H1 (cell line): ENCODE data around the gene COBLL1. TPM values are rescaled to one million over a fixed set of nuclear protein-coding genes. Genes with fewer than 3 reads are reported as not detected.

Experiments
- CTCF ChIA-PET: fragments of 300-600 bp; sonication (Branson Sonifier 250); formaldehyde crosslinking; loops from one replicate; lab custom pipeline; 2021; ENCODE audit not compliant: partially characterized antibody; lab: Charles Lee
- POLR2A ChIA-PET: fragments of 300-600 bp; sonication (Branson Sonifier 250); formaldehyde crosslinking; loops from one replicate; lab custom pipeline; 2021; ENCODE audit warnings: inconsistent platforms; ENCODE audit not compliant: partially characterized antibody; lab: Charles Lee
- DNase-seq, 2 experiments: peaks; one replicate each; pipeline versions ENCODE4 v3.0.0 to v3.0.0-alpha.2; 2010 to 2022; ENCODE audit warnings: low spot score in 2 of 2, low read depth in 1 of 2, mixed read lengths in 1 of 2
- FAIRE-seq: peaks from 2 replicates; lab custom pipeline; 2011; peaks lifted over from hg19 to GRCh38; lab: Jason Lieb, UNC
- H2AFZ ChIP-seq: 2 replicates; pipeline ENCODE4 v1.8.1; 2012; ENCODE audit warnings: low read length, inconsistent platforms
- H2AK5ac ChIP-seq: 2 replicates; pipeline ENCODE4 v1.6.1; 2013; ENCODE audit warnings: low read depth, low read length
- H2BK120ac ChIP-seq: replicated peaks from 2 replicates; pipeline ENCODE3; 2013; ENCODE audit warnings: low read depth, low read length, inconsistent platforms
- H2BK12ac ChIP-seq: 2 replicates; pipeline ENCODE4 v1.6.1; 2013; ENCODE audit warnings: low read depth, low read length
- H2BK15ac ChIP-seq: 2 replicates; pipeline ENCODE4 v1.6.1; 2013; ENCODE audit warnings: low read length
- H2BK20ac ChIP-seq: 2 replicates; pipeline ENCODE4 v1.6.1; 2013; ENCODE audit warnings: low read length
- H2BK5ac ChIP-seq: 2 replicates; pipeline ENCODE4 v1.6.1; 2013; ENCODE audit warnings: low read depth, low read length
- H3K14ac ChIP-seq: 2 replicates; pipeline ENCODE4 v1.6.1; 2013; ENCODE audit warnings: inconsistent platforms; ENCODE audit not compliant: insufficient read length
- H3K18ac ChIP-seq: 2 replicates; pipeline ENCODE4 v1.6.1; 2013; ENCODE audit warnings: low read length; ENCODE audit errors: extremely low read depth
- H3K23ac ChIP-seq: 2 replicates; pipeline ENCODE4 v1.6.1; 2013; ENCODE audit warnings: inconsistent platforms; ENCODE audit not compliant: insufficient read length
- H3K23me2 ChIP-seq: 2 replicates; pipeline ENCODE4 v1.6.1; 2013; ENCODE audit warnings: low read depth, low read length
- H3K27ac ChIP-seq: 2 replicates; pipeline ENCODE4 v1.6.1; 2011; ENCODE audit warnings: low read depth, low read length, inconsistent platforms
- H3K27me3 ChIP-seq, 4 experiments: replicated peaks in 1 of 4; 1 replicate in 1 of 4; 2 replicates in 3 of 4; pipeline versions ENCODE4 v1.6.1 to v1.8.1; 2011 to 2013; ENCODE audit warnings: low read length in 3 of 4, mild to moderate bottlenecking in 3 of 4, inconsistent platforms in 2 of 4, mixed read lengths in 2 of 4, moderate library complexity in 1 of 4; ENCODE audit not compliant: control insufficient read depth in 3 of 4, insufficient read depth in 3 of 4; ENCODE audit errors: extremely low read depth in 1 of 4
- H3K36me3 ChIP-seq, 4 experiments: 2 replicates each; pipeline versions ENCODE4 v1.6.1 to v1.8.1; 2011 to 2013; ENCODE audit warnings: mild to moderate bottlenecking in 4 of 4, low read length in 3 of 4, moderate library complexity in 2 of 4, control low read depth in 1 of 4, inconsistent platforms in 1 of 4; ENCODE audit not compliant: insufficient read depth in 4 of 4, control insufficient read depth in 2 of 4
- H3K4ac ChIP-seq: replicated peaks from 2 replicates; pipeline ENCODE3; 2013; ENCODE audit warnings: low read length, low read depth, mixed read lengths, inconsistent platforms; ENCODE audit not compliant: insufficient read length
- H3K4me1 ChIP-seq, 4 experiments: replicated peaks in 1 of 4; 1 replicate in 1 of 4; 2 replicates in 3 of 4; pipeline versions ENCODE4 v1.6.1 to v1.8.1; 2011 to 2013; ENCODE audit warnings: low read length in 3 of 4, inconsistent platforms in 2 of 4, mixed read lengths in 1 of 4; ENCODE audit not compliant: insufficient read depth in 4 of 4, control insufficient read depth in 3 of 4
- H3K4me2 ChIP-seq, 2 experiments: 2 replicates each; pipeline versions ENCODE4 v1.6.1 to v1.8.1; 2011 to 2013; ENCODE audit warnings: low read depth in 2 of 2, low read length in 2 of 2, control low read depth in 1 of 2, inconsistent platforms in 1 of 2, mild to moderate bottlenecking in 1 of 2; ENCODE audit not compliant: insufficient read depth in 1 of 2
- H3K4me3 ChIP-seq, 4 experiments: fragments of 200-600, 300-600 bp in 1 of 4; sonication (generic), shearing (Covaris generic), sonication (Bioruptor Twin) in 1 of 4; 2 replicates each; pipeline versions ENCODE4 v1.5.1 to v1.8.1; 2011 to 2016; ENCODE audit warnings: low read length in 4 of 4, low read depth in 3 of 4, control low read depth in 2 of 4, inconsistent platforms in 2 of 4, mild to moderate bottlenecking in 2 of 4, mixed read lengths in 1 of 4, moderate library complexity in 1 of 4; ENCODE audit not compliant: insufficient read depth in 2 of 4; ENCODE audit errors: extremely low read depth in 1 of 4
- H3K56ac ChIP-seq: replicated peaks from 2 replicates; pipeline ENCODE3; 2013; ENCODE audit warnings: low read depth, mild to moderate bottlenecking, mixed read lengths, low read length, inconsistent platforms; ENCODE audit not compliant: insufficient read length
- H3K79me1 ChIP-seq: 2 replicates; pipeline ENCODE4 v1.6.1; 2013; ENCODE audit warnings: low read depth, low read length, control low read depth
- H3K79me2 ChIP-seq, 2 experiments: 2 replicates each; pipeline versions ENCODE4 v1.6.1 to v1.8.1; 2012 to 2013; ENCODE audit warnings: low read length in 2 of 2, mild to moderate bottlenecking in 2 of 2, inconsistent platforms in 1 of 2; ENCODE audit not compliant: insufficient read depth in 2 of 2, control insufficient read depth in 1 of 2
- H3K9ac ChIP-seq, 4 experiments: replicated peaks in 1 of 4; 1 replicate in 1 of 4; 2 replicates in 3 of 4; pipeline versions ENCODE4 v1.6.1 to v1.8.1; 2011 to 2013; ENCODE audit warnings: low read depth in 3 of 4, low read length in 3 of 4, control low read depth in 2 of 4, mild to moderate bottlenecking in 2 of 4, moderate library complexity in 2 of 4, inconsistent platforms in 1 of 4; ENCODE audit errors: extremely low read depth in 1 of 4
- H3K9me3 ChIP-seq, 2 experiments: 2 replicates each; pipeline versions ENCODE4 v1.6.1 to v1.8.1; 2012 to 2013; ENCODE audit warnings: mild to moderate bottlenecking in 2 of 2, moderate library complexity in 2 of 2, control low read depth in 1 of 2, inconsistent platforms in 1 of 2, low read depth in 1 of 2, low read length in 1 of 2, mixed read lengths in 1 of 2; ENCODE audit not compliant: insufficient read depth in 2 of 2
- H4K20me1 ChIP-seq, 2 experiments: replicated peaks in 1 of 2; 2 replicates each; pipeline versions ENCODE3 to v1.8.1; 2011 to 2013; ENCODE audit warnings: inconsistent platforms in 2 of 2, low read length in 2 of 2, mild to moderate bottlenecking in 1 of 2; ENCODE audit not compliant: insufficient read depth in 2 of 2, control insufficient read depth in 1 of 2
- H4K5ac ChIP-seq: 2 replicates; pipeline ENCODE4 v1.6.1; 2013; ENCODE audit warnings: low read length, low read depth, mixed read lengths, inconsistent platforms; ENCODE audit not compliant: insufficient read length
- H4K8ac ChIP-seq: 2 replicates; pipeline ENCODE4 v1.8.0; 2013; ENCODE audit warnings: mild to moderate bottlenecking, moderate library complexity, low read length, inconsistent platforms; ENCODE audit not compliant: insufficient read depth; ENCODE audit errors: extremely low read depth
- H4K91ac ChIP-seq: replicated peaks from 2 replicates; pipeline ENCODE3; 2013; ENCODE audit warnings: low read length, mixed read lengths, inconsistent platforms; ENCODE audit not compliant: insufficient read length
- CHD1 ChIP-seq: IDR thresholded peaks from 2 replicates; pipeline ENCODE4 v1.6.1; 2012; ENCODE audit warnings: low read depth, low read length, improper control_type of control experiment
- FOSL1 ChIP-seq: IDR thresholded peaks from 2 replicates; pipeline ENCODE4 v1.6.1; 2011; ENCODE audit warnings: mild to moderate bottlenecking, low read depth, low read length, moderate library complexity; ENCODE audit not compliant: insufficient read depth
- SIRT6 ChIP-seq: IDR thresholded peaks from one replicate; pipeline ENCODE4 v1.7.1; 2012; ENCODE audit warnings: low read length, inconsistent platforms
- SUZ12 ChIP-seq: fragments of 200-600 bp; sonication (generic); IDR thresholded peaks from 2 replicates; pipeline ENCODE4 v1.6.1; 2012; ENCODE audit warnings: mild to moderate bottlenecking, inconsistent platforms, low read length, moderate library complexity, mixed read lengths
- WGBS, 2 experiments: shearing (Covaris generic) in 1 of 2; methylation state at CpG; one replicate each; pipeline versions ENCODE4 v1.1.6 to v1.1.7; 2013 to 2015; ENCODE audit warnings: low lambda C conversion rate in 2 of 2, mixed read lengths in 2 of 2, inconsistent platforms in 1 of 2, low coverage in 1 of 2, missing lambda C conversion rate in 1 of 2; ENCODE audit not compliant: insufficient replicate concordance in 2 of 2, insufficient coverage in 1 of 2, insufficient read length in 1 of 2; ENCODE audit errors: extremely low coverage in 1 of 2, missing lambda C conversion rate in 1 of 2; 5-methylcytosine and 5-hydroxymethylcytosine counted together
- polyA plus RNA-seq, 7 experiments: library from polyadenylated mRNA; depleted of rRNA in 3 of 7; stranded (reverse) in 5 of 7; unstranded in 2 of 7; fragments of >200 nt in 5 of 7; fragments of 200-250 nt in 2 of 7; gene quantifications; 1 replicate in 5 of 7; 2 replicates in 1 of 7; 4 replicates in 1 of 7; pipeline versions ENCODE4 v1.2.1 to v1.2.3, GENCODE V29; 2011 to 2013; ENCODE audit warnings: missing spikeins in 2 of 7, mixed read lengths in 2 of 7
- total RNA-seq: library from RNA; stranded (reverse); fragmentation: NEBNext Ultra II Directional; extraction: Animal tissue kit (Norgen Biotek cat#: 25700); gene quantifications from 2 replicates; pipeline ENCODE4 v1.2.1, GENCODE V29; 2021

The COBLL1 gene
- total and polyA plus RNA-seq, 2 of the 8 experiments (the other 6 are each of a cell fraction or from before 2014, with no cell fraction given) = 2.2 to 6.2 TPM

DNA sequence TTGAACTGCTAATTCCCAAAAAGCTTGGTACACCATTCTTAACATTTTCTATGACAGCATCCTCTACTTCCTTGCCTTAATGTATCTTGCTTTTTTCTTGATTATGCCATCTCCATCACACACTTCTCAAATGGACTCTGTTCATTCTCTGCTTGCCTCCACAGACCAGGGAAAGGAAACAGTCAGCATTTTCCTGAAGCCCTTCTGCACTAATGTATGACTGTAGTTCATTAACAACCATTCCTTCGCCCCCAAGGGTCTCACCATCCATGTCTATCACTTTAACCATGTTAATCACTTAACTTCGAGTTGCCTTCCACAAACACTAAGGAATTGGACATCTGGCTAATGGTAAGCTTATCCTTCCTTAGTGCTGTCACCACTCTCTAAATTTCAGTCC, 54.8 kb downstream of the COBLL1 start:
- Histone ChIP-seq H2AFZ (no peak overlapping the region), H4K20me1 (no peaks in the 10 kb centered on the region), H3K36me3 (no peaks in the 10 kb centered on the region), H3K4me3 (no peak overlapping the region), H4K91ac (no peak overlapping the region), H4K8ac (no peak overlapping the region), H3K4me2 (no peak overlapping the region), H3K4me1 (0 out of 7 replicates have a peak, but pooled peaks cover 0 to 2% (median 0%) of the 10 kb centered on the region in 4 experiments), H2BK120ac (no peak overlapping the region), H3K56ac (no peak overlapping the region), H3K23me2 (no peaks in the 10 kb centered on the region), H3K79me1 (no peaks in the 10 kb centered on the region), H2BK12ac (no peak overlapping the region), H3K23ac (no peak overlapping the region), H3K9me3 (no peaks in the 10 kb centered on the region), H3K27ac (no peak overlapping the region), H4K5ac (no peak overlapping the region), H2AK5ac (no peak overlapping the region), H2BK20ac (no peak overlapping the region), H3K14ac (no peak overlapping the region), H3K27me3 (no peaks in the 10 kb centered on the region), H3K18ac (no peak overlapping the region), H2BK5ac (no peak overlapping the region), H3K9ac (no peak overlapping the region), H2BK15ac (no peak overlapping the region), H3K4ac (no peak overlapping the region), H3K79me2 (no peaks in the 10 kb centered on the region)
- 93% methylated on average over 2 of the region's 2 CpGs; no CpG with 5 or more reads in 1 of the 2 experiments for WGBS, 2 experiments
- ChIA-PET CTCF (interaction anchor here (1.5 kb wide), 1 partner anchor 230 kb away, joined by 8 read pairs; no protein-coding TSS in a partner anchor), POLR2A (no interaction called here)
- no peak for DNase-seq
- TF ChIP-seq SIRT6 = no peak
- TF ChIP-seq SUZ12 = no peak
- no peak for TF ChIP-seq FOSL1
- no peak for TF ChIP-seq CHD1
- FAIRE-seq = no peak
